Keratinocyte (primary cell): ENCODE data around the gene GLB1L2.

Source experiments
- CTCF ChIP-seq, 3 experiments: IDR thresholded peaks in 1 of 3; conservative IDR thresholded peaks in 1 of 3; optimal IDR thresholded peaks in 1 of 3; 2 replicates in 2 of 3; 3 replicates in 1 of 3; pipeline versions ENCODE3 to v1.5.1; 2011; ENCODE audit warnings: low read length in 3 of 3, mild to moderate bottlenecking in 3 of 3, moderate library complexity in 2 of 3, control low read depth in 1 of 3, inconsistent platforms in 1 of 3; ENCODE audit not compliant: insufficient read depth in 2 of 3; ENCODE audit errors: extremely low read depth in 1 of 3
- EZH2 ChIP-seq: IDR thresholded peaks from one replicate; pipeline ENCODE4 v1.6.1; 2012; ENCODE audit warnings: inconsistent platforms, mild to moderate bottlenecking, low read length, moderate library complexity

DNA sequence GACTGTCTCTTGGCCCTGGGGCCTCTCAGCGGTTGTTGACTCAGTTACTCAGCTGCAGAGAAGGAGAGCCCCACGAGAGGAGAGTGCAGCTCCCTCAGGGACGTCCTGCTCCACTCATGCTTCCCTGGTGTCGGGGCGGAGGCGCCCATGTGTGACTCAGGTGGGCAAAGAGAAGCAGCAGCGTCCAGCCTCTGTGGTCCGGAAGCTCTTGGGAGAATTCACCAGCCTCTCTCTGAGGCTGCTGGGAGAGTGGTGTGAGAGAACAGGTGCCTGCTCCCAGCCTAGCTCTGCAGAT is 25.7 kb downstream of the GLB1L2 start:
- TF ChIP-seq CTCF (optimal IDR thresholded peaks at IDR 0.05 in 1 of 3, IDR thresholded peaks at IDR 0.05 in 1 of 3, conservative IDR thresholded peaks at IDR 0.05 in 1 of 3; ENCODE audit: extremely low read depth in 1 of 3, insufficient read depth in 2 of 3, low read length in 3 of 3) (no peak), EZH2 (no peak)
